GM12878 (cell line): Measurements from ENCODE around the gene PRM1. TPM values are rescaled to one million over a fixed set of nuclear protein-coding genes. Genes with fewer than 3 reads are reported as not detected.

ENCODE experiments used
- ATAC-seq: fragments of 200-7000 bp; cut with Tn5 transposase; 3 replicates; pipeline ENCODE4 v1.9.1; 2020; ENCODE audit warnings: mild to moderate bottlenecking, moderate library complexity
- BruUV-seq: library from RNA; stranded (reverse); fragments of 400-500 nt; replicated peaks from 2 replicates; lab custom pipeline; 2021; lab: Mats Ljungman, UMichigan
- CTCF ChIA-PET: fragments of 300-600 bp; sonication (Branson Sonifier 250); formaldehyde crosslinking; extraction: SDS; loops from one replicate; lab custom pipeline; 2021; ENCODE audit warnings: inconsistent platforms; lab: Yijun Ruan, JAX
- POLR2A ChIA-PET: fragments of 350-600 bp; formaldehyde crosslinking; extraction: SDS; loops from one replicate; lab custom pipeline; 2021; ENCODE audit warnings: inconsistent platforms; lab: Charles Lee
- RAD21 ChIA-PET: fragments of 300-600 bp; sonication (Branson Sonifier 250); formaldehyde crosslinking; loops from one replicate; lab custom pipeline; 2023; ENCODE audit warnings: antibody characterized with exemption; ENCODE audit not compliant: unreplicated experiment; lab: Charles Lee
- SMC1A ChIA-PET: fragments of 300-600 bp; sonication (Branson Sonifier 250); formaldehyde crosslinking; loops from one replicate; lab custom pipeline; 2023; ENCODE audit not compliant: unreplicated experiment, uncharacterized antibody; lab: Charles Lee
- DNase-seq: peaks from one replicate; pipeline ENCODE4 v3.0.0-alpha.2; 2011; ENCODE audit warnings: low read depth, low spot score
- FAIRE-seq: peaks from 3 replicates; lab custom pipeline; 2011; peaks lifted over from hg19 to GRCh38; lab: Jason Lieb, UNC
- H2AFZ ChIP-seq: 2 replicates; pipeline ENCODE4 v1.6.0; 2011; ENCODE audit warnings: low read depth, low read length, control low read depth; ENCODE audit not compliant: control insufficient read depth
- H3K27ac ChIP-seq: 2 replicates; pipeline ENCODE4 v1.5.1; 2011; ENCODE audit warnings: control low read depth; ENCODE audit not compliant: control insufficient read depth, insufficient read depth
- H3K27me3 ChIP-seq, 2 experiments: replicated peaks in 1 of 2; 2 replicates each; pipeline versions ENCODE4 v1.6.0 to v1.6.1; 2011; ENCODE audit warnings: low read length in 1 of 2; ENCODE audit not compliant: control insufficient read depth in 2 of 2, insufficient read depth in 2 of 2
- H3K36me3 ChIP-seq, 2 experiments: 2 replicates each; pipeline ENCODE4 v1.5.1; 2011; ENCODE audit warnings: low read length in 1 of 2; ENCODE audit not compliant: control insufficient read depth in 2 of 2, insufficient read depth in 2 of 2
- H3K4me1 ChIP-seq: 2 replicates; pipeline ENCODE4 v1.6.1; 2011; ENCODE audit warnings: mild to moderate bottlenecking, low read length, moderate library complexity, mixed read lengths; ENCODE audit not compliant: control insufficient read depth, insufficient read depth
- H3K4me2 ChIP-seq: 2 replicates; pipeline ENCODE4 v1.6.0; 2011; ENCODE audit warnings: control low read depth; ENCODE audit not compliant: control insufficient read depth, insufficient read depth
- H3K4me3 ChIP-seq: fragments of 200-600 bp; sonication (generic); 2 replicates; pipeline ENCODE4 v1.5.1; 2016
- H3K79me2 ChIP-seq: 2 replicates; pipeline ENCODE4 v1.6.0; 2011; ENCODE audit warnings: low read length; ENCODE audit not compliant: control insufficient read depth, insufficient read depth
- H3K9ac ChIP-seq: 2 replicates; pipeline ENCODE4 v1.8.0; 2011; ENCODE audit warnings: low read length, control low read depth, mixed read lengths; ENCODE audit not compliant: control insufficient read depth, insufficient read depth
- H3K9me3 ChIP-seq: replicated peaks from 3 replicates; pipeline ENCODE4 v1.5.1; 2011; ENCODE audit warnings: mild to moderate bottlenecking, low read length; ENCODE audit not compliant: control insufficient read depth, insufficient read depth
- H4K20me1 ChIP-seq: 2 replicates; pipeline ENCODE4 v1.6.0; 2011; ENCODE audit not compliant: control insufficient read depth, insufficient read depth
- CBFB ChIP-seq: IDR thresholded peaks from 2 replicates; pipeline ENCODE4 v1.6.1; 2016; ENCODE audit warnings: antibody characterized with exemption, low read depth
- CBX5 ChIP-seq: sonication (generic); IDR thresholded peaks from 2 replicates; pipeline ENCODE4 v1.6.1; 2016; ENCODE audit warnings: low read depth, moderate library complexity, mild to moderate bottlenecking, inconsistent platforms
- E4F1 ChIP-seq: fragments of 450-650 bp; IDR thresholded peaks from 2 replicates; pipeline ENCODE4 v1.6.1; 2018; ENCODE audit warnings: borderline replicate concordance, mild to moderate bottlenecking; ENCODE audit not compliant: partially characterized antibody
- GABPA ChIP-seq: IDR thresholded peaks from 2 replicates; pipeline ENCODE4 v1.6.1; 2014; ENCODE audit warnings: antibody characterized with exemption, low read depth, mild to moderate bottlenecking, inconsistent platforms
- GATAD2B ChIP-seq: fragments of 450-650 bp; conservative IDR thresholded peaks from 2 replicates; pipeline ENCODE4 v1.6.1; 2017; ENCODE audit warnings: low read depth, mild to moderate bottlenecking, moderate library complexity
- HCFC1 ChIP-seq: fragments of 150-350 bp; IDR thresholded peaks from 2 replicates; pipeline ENCODE4 v1.6.1; 2014; ENCODE audit warnings: low read length
- MEF2B ChIP-seq: fragments of 450-650 bp; IDR thresholded peaks from 2 replicates; pipeline ENCODE4 v1.6.1; 2018; ENCODE audit warnings: mild to moderate bottlenecking, moderate library complexity; ENCODE audit not compliant: partially characterized antibody, poor library complexity, severe bottlenecking
- NFIC ChIP-seq: IDR thresholded peaks from 2 replicates; pipeline ENCODE4 v1.6.1; 2012; ENCODE audit warnings: low read depth, mild to moderate bottlenecking, inconsistent platforms, low read length, moderate library complexity
- PRDM15 ChIP-seq: fragments of 450-650 bp; formaldehyde crosslinking; IDR thresholded peaks from 2 replicates; pipeline ENCODE4 v1.4.0; 2020; ENCODE audit warnings: mild to moderate bottlenecking, moderate library complexity
- SIX5 ChIP-seq: IDR thresholded peaks from 2 replicates; pipeline ENCODE4 v1.6.1; 2011; ENCODE audit warnings: mild to moderate bottlenecking, low read depth, low read length, moderate library complexity; ENCODE audit not compliant: severe bottlenecking
- SP1 ChIP-seq: IDR thresholded peaks from one replicate; pipeline ENCODE4 v1.6.1; 2011; ENCODE audit warnings: low read depth, low read length
- SPI1 ChIP-seq: IDR thresholded peaks from 2 replicates; pipeline ENCODE4 v1.6.1; 2011; ENCODE audit warnings: low read depth, mild to moderate bottlenecking, low read length, moderate library complexity, borderline replicate concordance; ENCODE audit not compliant: insufficient read depth
- SUPT20H ChIP-seq: IDR thresholded peaks from 2 replicates; pipeline ENCODE4 v1.6.1; 2011; ENCODE audit warnings: low read depth, mild to moderate bottlenecking, low read length, moderate library complexity, borderline replicate concordance; ENCODE audit not compliant: control insufficient read depth
- WGBS: methylation state at CpG from one replicate; pipeline ENCODE4 v1.1.6; 2016; ENCODE audit warnings: low lambda C conversion rate; ENCODE audit not compliant: insufficient replicate concordance, insufficient coverage; ENCODE audit errors: missing lambda C conversion rate; 5-methylcytosine and 5-hydroxymethylcytosine counted together
- in situ Hi-C: fragments of 300-500 bp; cut with MboI; formaldehyde crosslinking; loops from 9 replicates; pipeline ENCODE4 v1.14.3; 2018; ENCODE audit warnings: mixed read lengths
- intact Hi-C: fragments of 100-400 bp; cut with micrococcal nuclease; formaldehyde crosslinking; loops from one replicate; pipeline ENCODE4 v1.14.2; 2022; ENCODE audit not compliant: unreplicated experiment
- polyA plus RNA-seq, 11 experiments: library from polyadenylated mRNA; depleted of rRNA in 4 of 11; unstranded in 6 of 11; stranded (reverse) in 5 of 11; fragments of >200 nt; fragmentation: Nextera tagmentation in 4 of 11; fragmentation: Illumina TruSeq in 1 of 11; extraction: Ambion mirVana in 4 of 11; extraction: Trizol in 1 of 11; gene quantifications; 1 replicate in 1 of 11; 2 replicates in 10 of 11; pipeline versions ENCODE4 v1.2.1 to v1.2.3, GENCODE V29; 2011 to 2016; ENCODE audit warnings: inconsistent platforms in 2 of 11, missing spikeins in 2 of 11, low read depth in 1 of 11
- total RNA-seq, 4 experiments: library from RNA; depleted of rRNA in 3 of 4; stranded (reverse); fragments of >200 nt in 3 of 4; fragmentation: Illumina TruSeq in 1 of 4; extraction: Trizol in 1 of 4; gene quantifications; 2 replicates each; pipeline versions ENCODE4 v1.2.1 to v1.2.3, GENCODE V29; 2013 to 2021

PRM1 gene
- total and polyA plus RNA-seq, 10 of the 15 experiments (the other 5 are each of a cell fraction or from before 2014, with no cell fraction given), result 0.20 TPM; not detected in 9

GRCh38 chr16:11245222-11245737, 35.9 kb downstream of the PRM1 start (continued):
- no peak for TF ChIP-seq PRDM15 (CRISPR knock-in tag)
- TF ChIP-seq MEF2B, result no peak
- no peak for TF ChIP-seq SUPT20H
- TF ChIP-seq NFIC, result no peak
- no peak for TF ChIP-seq CBX5
- TF ChIP-seq SPI1, result no peak
- TF ChIP-seq SP1, result no peak
- no peak for TF ChIP-seq GATAD2B

- FAIRE-seq, result no peak
- no peaks in the 10 kb centered on the region for H3K79me2 ChIP-seq
- no peak overlapping the region for H3K9ac ChIP-seq
- no peak for ATAC-seq
- ChIA-PET POLR2A (interaction anchor here (1.1 kb wide), 1 partner anchor 9 kb away, joined by 4 read pairs; no protein-coding TSS in a partner anchor), CTCF (no interaction called here), SMC1A (interaction anchor here (1.8 kb wide), 1 partner anchor 18 kb away, joined by 4 read pairs; no protein-coding TSS in a partner anchor), RAD21 (no interaction called here)
- peaks cover 12% of the 10 kb centered on the region for H3K4me1 ChIP-seq
- H3K9me3 ChIP-seq, result no peaks in the 10 kb centered on the region; the same call in 2 of the 3 replicates
- no peaks in the 10 kb centered on the region for H3K36me3 ChIP-seq
- in situ Hi-C loops, result no loop called here
- H4K20me1 ChIP-seq, result no peaks in the 10 kb centered on the region
- WGBS, result 77% methylated on average over 12 of the region's 12 CpGs
- no peak overlapping the region for H3K4me2 ChIP-seq
- intact Hi-C loops, result no loop called here
- no peak overlapping the region for H3K4me3 ChIP-seq
- H3K27me3 ChIP-seq, result no peaks in the 10 kb centered on the region
- H2AFZ ChIP-seq, result no peak overlapping the region
- BruUV-seq, result no TSS peak
- no peak for DNase-seq
- no peak overlapping the region for H3K27ac ChIP-seq
- TF ChIP-seq GABPA (no peak), E4F1 (no peak), SIX5 (no peak), HCFC1 (no peak), PRDM15 (CRISPR knock-in tag) (no peak), CBFB (no peak)
These were observed 38.5 kb downstream of the PRM1 start for GRCh38 chr16:11242658-11243057.
